AG08396 (cell line): ENCODE data around the gene UCHL5.

Experiments used
- DNase-seq: peaks from one replicate; pipeline ENCODE4 v3.0.0; 2012; ENCODE audit warnings: low spot score, mixed read lengths

The UCHL5 gene

DNA sequence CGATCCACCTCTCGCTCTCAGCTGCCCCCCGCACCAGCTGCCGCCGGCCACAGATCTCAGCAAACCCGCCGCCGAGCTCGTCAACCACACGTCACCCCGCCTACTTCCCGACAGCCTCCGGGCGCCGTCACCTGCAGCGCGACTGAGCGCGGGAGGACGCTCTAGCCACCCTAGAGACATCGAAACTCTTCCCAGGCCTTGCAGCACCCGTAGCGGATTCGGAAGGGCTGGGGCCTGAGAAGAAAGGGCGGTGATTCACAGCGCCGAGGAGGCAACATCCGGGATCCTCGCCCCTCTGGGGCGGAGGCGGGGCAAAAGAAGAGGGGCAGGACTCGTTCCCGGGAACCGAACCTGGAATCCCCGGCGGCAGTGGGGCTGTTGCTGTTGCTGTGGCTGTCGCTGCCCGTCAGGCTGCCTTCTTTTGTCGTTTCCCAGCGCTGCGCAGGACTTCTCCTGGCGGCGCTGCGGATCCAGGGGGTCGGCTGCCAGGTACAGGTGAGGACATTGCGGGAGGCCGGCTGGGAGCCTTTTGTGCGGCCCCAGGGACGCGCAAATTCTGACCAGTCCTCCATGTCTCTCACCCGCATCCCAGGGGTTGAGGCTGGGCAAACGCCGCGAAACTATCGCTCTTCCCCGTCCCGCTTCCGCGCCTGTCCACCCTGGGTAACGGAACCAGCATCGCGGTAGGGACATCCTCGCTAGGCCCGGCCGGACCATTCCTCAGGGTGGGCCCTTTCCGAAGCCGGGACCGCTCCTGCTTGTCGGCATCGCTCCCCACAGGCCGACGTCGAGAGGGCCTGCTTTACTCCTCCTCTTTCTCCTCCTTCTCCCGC is at the start of gene UCHL5, which contains the start of gene RO60:
UCHL5 (minus strand) TSS at position 79 of the 833 bp plus-strand sequence. CDS start 100 bp downstream, outside the sequence.
RO60 (plus strand) TSS at position 331 of the 833 bp plus-strand sequence. CDS start 9,443 bp downstream, outside the sequence.
- peak; percentile 92 for DNase-seq

DNA sequence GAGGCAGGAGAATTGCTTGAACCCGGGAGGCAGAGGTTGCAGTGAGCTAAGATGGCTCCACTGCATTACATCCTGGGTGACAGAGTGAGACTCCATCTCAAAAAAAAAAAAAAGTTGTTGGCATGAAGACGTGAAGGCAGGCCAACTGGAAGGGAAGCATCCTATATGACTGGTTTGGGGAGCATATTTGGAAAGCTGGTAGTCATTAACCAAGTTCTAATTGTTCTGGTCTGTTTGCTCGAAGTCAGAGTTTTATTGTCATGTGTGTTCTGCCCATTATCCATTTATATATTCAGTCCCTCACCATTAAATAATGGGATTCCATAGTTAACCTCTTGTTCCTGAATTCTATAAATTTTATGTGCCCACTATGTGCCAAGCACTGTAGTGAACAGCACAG is 49.3 kb upstream of the UCHL5 start:
- no peak for DNase-seq

- no peak for DNase-seq
Measured at GRCh38 chr1:193105821-193106177, 46.6 kb upstream of the UCHL5 start.

- DNase-seq: peak; percentile 96
Measured at GRCh38 chr1:193104907-193105820, 46.0 kb upstream of the UCHL5 start, which contains the start of gene GLRX2. Gene GLRX2 (minus strand): TSS chr1:193105414. CDS start chr1:193105382, 32 bp downstream.

DNA sequence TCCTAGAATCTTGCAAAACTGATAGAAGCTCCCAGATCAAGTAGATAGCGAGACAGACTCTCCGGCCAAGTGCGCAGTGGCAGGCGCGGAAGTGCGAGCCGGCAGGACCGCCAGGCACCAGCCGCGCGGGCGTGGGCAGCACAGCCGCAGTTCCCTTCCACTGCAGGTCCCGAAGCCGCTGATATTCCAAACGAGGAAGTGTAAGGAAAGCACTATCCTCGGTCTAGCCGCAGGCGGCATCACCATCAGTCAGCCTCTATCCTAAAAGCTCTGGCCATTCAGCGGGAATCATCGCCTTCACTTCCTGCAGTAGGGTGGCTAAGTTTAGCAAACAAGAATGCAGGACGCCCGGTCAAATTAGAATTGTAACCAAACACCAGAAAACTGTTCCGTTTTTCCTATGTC is 45.3 kb upstream of the UCHL5 start:
- peak; percentile 52 for DNase-seq

DNA sequence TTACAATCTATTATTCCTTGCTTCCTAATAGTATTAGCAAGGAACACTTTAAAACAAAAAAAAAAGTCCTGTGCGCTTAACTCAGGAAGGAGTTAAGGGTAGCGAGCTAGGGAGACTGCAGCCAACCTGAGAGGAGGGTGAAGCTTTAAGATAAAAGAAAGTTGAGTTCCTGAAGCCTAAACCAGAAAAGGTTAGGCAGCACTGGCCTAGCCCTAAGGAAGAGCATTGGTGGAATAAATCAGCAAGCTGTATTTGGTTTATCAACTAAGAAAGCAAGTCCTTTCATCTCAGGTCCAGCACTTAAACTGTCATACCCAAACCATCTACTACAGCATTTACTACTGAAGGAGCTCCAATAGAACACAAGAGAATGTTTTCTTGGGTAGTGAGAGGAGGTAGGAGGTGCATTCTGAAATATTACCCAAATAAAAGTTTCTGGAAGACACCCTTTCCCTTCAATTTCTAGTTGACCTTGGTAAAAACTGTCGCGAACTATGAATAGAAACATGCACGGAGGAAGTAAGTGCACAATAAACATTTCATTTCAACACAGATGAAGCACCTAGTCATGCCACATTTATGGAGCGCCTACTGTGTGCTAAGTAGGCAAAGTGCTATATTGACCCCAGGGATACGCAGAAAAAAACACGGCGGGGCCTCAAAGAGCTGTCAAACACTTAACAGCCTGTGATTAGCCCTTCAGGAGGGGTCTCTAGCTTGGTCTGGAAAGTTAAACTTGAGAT is 44.8 kb upstream of the UCHL5 start:
- DNase-seq: no peak

DNA sequence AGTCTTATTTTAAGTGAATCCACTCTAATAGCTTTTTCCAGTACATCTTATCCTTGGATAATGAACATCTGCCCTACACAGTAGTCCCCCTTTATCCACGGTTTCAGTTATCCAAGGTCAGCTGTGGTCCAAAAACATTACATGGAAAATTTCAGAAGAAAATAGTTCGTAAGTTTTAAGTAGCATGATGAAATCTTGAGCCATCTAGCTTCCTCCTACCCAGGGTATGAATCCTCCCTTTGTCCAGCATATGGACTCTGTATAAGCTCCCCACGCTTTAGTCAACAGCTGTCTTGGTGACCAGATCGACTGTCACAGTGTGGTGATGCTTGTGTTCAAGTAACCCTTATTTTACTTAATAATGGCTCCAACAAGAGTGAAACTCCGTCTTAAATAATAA is 43.5 kb upstream of the UCHL5 start:
- DNase-seq: no peak

DNA sequence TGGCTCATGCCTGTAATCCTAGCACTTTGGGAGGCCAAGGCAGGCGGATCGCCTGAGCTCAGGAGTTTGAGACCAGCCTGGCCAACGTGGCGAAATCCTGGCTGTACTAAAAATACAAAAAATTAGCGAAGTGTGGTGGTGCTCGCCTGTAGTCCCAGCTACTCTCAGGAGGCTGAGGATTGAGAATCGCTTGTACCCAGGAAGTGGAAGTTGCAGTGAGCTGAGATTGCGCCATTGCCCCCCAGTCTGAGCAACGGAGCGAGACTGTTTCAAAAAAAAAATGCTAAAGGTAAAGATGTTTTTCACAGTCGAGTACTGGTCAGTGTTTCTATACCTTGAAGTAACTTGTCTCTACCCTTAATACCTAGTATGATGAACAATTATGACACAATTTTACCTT is 35.0 kb upstream of the UCHL5 start:
- no peak for DNase-seq

- DNase-seq: no peak
Measured at GRCh38 chr1:193090865-193091264, 31.7 kb upstream of the UCHL5 start.

GRCh38 chr1:193087893-193088292 is 28.7 kb upstream of the UCHL5 start:
- no peak for DNase-seq

DNA sequence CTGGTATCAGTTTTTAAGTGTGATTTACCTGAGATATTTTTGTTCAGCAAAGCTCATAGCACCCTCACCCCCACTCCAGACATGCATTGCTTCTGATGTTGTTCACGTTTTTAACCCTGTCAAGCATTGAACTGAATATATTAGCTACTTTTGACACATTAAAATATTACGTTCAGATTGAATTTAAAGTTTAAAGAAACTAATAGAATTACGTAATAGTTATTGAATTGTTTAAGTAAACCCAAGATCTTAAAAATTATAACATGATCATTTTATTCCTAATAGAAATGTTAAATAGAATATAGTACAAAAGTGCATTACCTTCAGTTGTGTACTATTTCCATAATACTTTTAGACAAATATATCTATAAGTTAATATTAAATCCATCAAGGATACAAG is 27.2 kb upstream of the UCHL5 start:
- no peak for DNase-seq

GRCh38 chr1:193085263-193085662 is 26.1 kb upstream of the UCHL5 start:
- no peak for DNase-seq

- DNase-seq: no peak
Measured at GRCh38 chr1:193083365-193084088, 24.4 kb upstream of the UCHL5 start.

DNA sequence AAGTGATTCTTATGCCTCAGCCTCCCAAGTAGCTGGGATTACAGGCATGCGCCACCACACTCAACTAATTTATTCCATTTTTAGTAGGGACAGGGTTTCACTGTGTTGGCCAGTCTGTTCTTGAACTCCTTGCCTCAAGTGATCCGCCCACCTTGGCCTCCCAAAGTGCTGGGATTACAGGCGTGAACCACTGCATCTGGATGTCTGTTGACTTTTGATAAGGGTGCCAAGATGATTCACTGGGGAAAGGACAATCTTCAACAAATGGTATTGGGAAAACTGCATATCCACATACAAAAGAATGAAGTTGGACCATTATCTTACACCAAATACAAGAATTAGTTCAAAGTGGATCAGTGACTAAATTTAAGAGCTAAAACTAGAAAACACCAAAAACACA is 20.0 kb upstream of the UCHL5 start:
- DNase-seq: no peak

DNA sequence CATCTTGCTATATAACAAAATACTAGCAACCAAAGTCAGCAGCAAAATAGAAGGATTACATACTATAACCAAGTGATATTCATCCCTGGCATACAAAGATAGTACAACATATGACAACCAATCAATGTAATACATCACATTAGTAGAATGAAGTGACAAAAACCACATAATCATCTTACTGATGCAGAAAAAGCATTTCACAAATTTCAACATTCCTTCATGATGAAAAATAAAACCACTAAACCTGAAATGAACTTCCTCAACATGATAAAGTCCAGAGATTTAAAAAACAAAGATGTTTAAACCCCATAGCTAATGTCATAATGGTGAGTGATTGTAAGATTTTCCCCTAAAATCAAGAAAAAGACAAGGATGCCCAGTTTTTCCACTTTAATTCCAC is 18.8 kb upstream of the UCHL5 start:
- DNase-seq: no peak

GRCh38 chr1:193070942-193071341 is 11.8 kb upstream of the UCHL5 start:
- DNase-seq: no peak

DNA sequence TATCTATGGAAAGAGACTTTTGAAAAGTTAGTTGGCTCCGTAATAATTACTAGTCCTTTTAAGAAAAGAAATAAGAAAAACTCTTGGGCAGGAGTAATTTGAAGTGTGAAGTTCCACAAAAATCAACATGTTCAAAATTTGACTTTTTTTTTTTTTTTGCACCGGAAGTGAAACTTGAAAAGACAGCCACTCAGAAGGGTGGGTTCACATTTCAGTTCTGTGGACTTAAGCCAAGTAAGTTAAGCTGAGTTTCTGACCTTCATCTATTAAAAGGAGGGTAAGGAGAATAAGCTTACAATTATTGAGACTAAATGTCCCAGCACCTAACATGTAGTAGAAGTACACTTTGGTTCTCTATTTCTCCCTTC is 11.2 kb upstream of the UCHL5 start:
- DNase-seq: no peak

DNA sequence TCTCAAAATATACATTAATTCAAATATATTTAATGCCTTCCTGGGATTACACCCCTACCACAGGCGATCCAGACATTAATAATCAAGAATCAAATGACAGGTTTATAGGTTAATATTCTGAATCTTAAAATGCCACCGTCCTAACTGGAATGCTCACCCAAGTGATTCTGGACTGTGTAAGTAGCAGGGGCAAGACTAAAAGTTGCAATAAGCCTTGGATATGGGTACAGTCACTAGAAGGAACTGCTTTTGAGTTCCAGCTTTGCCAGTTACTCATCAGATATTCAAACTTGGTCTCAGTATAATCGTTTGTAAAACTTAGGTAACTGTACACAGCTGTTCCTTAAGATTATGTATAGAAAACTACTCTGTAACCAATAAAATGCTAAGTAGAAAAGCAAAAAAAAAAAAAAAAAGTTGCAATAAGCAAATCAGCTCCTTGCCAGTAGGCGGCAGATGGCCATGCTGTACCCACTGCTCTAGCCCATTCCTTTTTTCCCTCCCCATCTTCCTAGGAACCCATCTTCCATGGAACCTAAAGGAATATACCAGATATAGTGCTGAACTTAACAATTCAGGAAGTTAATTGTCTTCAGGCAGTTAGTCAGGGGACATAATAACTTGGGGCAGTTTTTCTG is 10.7 kb upstream of the UCHL5 start:
- peak; percentile 5 for DNase-seq

- no peak for DNase-seq
Measured at GRCh38 chr1:193068013-193068412, 8.9 kb upstream of the UCHL5 start.

DNA sequence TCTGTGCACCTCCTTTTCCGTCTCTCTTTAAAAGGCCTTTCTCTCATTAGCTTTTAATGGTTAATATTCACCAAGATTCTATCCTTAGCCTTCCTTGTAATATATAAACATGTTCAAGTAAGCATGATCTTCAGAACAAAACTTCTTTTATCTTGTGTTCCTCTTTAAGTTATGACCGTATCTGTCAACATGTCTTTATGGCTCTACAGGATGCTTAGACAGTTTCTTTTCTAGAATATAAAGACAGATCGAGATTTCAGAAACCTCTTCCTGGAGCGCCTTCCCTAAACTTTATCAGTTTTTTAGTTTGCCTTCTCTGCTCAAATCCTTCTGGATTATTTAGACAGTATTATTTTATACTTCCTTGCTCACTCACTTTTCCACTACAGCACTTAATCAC is 7.4 kb upstream of the UCHL5 start:
- no peak for DNase-seq

DNA sequence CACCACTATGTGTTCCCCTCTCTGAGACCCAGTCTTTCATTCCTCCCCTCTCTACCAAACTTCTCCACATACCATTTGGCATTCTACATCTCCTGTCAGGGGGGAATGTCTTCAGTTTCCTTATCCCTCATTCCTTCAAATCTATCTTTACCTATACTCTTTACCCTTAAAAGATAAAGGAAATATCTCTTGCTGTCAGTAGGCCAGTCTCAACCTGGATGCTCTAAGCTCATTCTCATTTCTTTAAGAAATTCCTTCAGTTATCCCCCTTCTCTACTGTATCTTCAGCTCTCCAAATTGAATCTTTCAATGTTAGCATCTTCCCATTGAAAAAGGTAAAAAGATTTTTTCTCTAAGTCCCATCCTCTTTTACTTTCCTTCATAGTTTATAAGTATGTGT is 6.8 kb upstream of the UCHL5 start:
- no peak for DNase-seq
